DOHH2 (cell line): ENCODE results near the gene ADIPOR2.

Experiments used
- H3F3A ChIP-seq: fragments of 200-600 bp; sonication (generic), shearing (Covaris generic); 2 replicates; pipeline ENCODE4 v1.6.0; 2016; ENCODE audit warnings: antibody characterized with exemption, mild to moderate bottlenecking; ENCODE audit not compliant: control insufficient read depth, insufficient read depth
- H3K27ac ChIP-seq: fragments of 200-600 bp; sonication (generic); 2 replicates; pipeline ENCODE4 v1.5.1; 2014; ENCODE audit warnings: low read depth, mild to moderate bottlenecking, low read length, moderate library complexity
- H3K27me3 ChIP-seq: fragments of 200-600 bp; sonication (generic); 2 replicates; pipeline ENCODE4 v1.6.1; 2014; ENCODE audit warnings: mild to moderate bottlenecking, low read length, mixed read lengths; ENCODE audit not compliant: control insufficient read depth
- H3K36me3 ChIP-seq: fragments of 200-600 bp; sonication (generic); 2 replicates; pipeline ENCODE4 v1.6.1; 2014; ENCODE audit warnings: mild to moderate bottlenecking, low read length, moderate library complexity, mixed read lengths; ENCODE audit not compliant: control insufficient read depth
- H3K4me1 ChIP-seq: fragments of 200-600 bp; sonication (generic); 2 replicates; pipeline ENCODE4 v1.6.1; 2014; ENCODE audit warnings: mild to moderate bottlenecking, low read length, mixed read lengths; ENCODE audit not compliant: control insufficient read depth
- H3K4me2 ChIP-seq: fragments of 200-600 bp; sonication (generic); 2 replicates; pipeline ENCODE4 v1.6.0; 2014; ENCODE audit warnings: mild to moderate bottlenecking, low read length, moderate library complexity
- H3K4me3 ChIP-seq: fragments of 200-600 bp; sonication (generic); 2 replicates; pipeline ENCODE4 v1.5.1; 2014; ENCODE audit warnings: mild to moderate bottlenecking, low read length, mixed read lengths
- H3K79me2 ChIP-seq: fragments of 200-600 bp; sonication (generic); 2 replicates; pipeline ENCODE4 v1.6.1; 2014; ENCODE audit warnings: mild to moderate bottlenecking, low read length, mixed read lengths; ENCODE audit not compliant: control insufficient read depth
- H3K9me2 ChIP-seq: fragments of 200-600 bp; sonication (generic); replicated peaks from 2 replicates; pipeline ENCODE4 v1.6.1; 2014; ENCODE audit warnings: mild to moderate bottlenecking, low read length, mixed read lengths; ENCODE audit not compliant: control insufficient read depth
- H3K9me3 ChIP-seq: fragments of 200-600 bp; sonication (generic); 2 replicates; pipeline ENCODE4 v1.6.1; 2014; ENCODE audit warnings: antibody characterized with exemption, low read length, mixed read lengths; ENCODE audit not compliant: control insufficient read depth, insufficient read depth
- H4K20me1 ChIP-seq: fragments of 200-600 bp; sonication (generic); 2 replicates; pipeline ENCODE4 v1.6.0; 2014; ENCODE audit warnings: low read depth, mild to moderate bottlenecking, antibody characterized with exemption, low read length, moderate library complexity; ENCODE audit not compliant: control insufficient read depth, insufficient read depth
- EZH2phosphoT487 ChIP-seq: fragments of 200-600 bp; sonication (generic); IDR thresholded peaks from 2 replicates; pipeline ENCODE4 v1.6.1; 2017; ENCODE audit warnings: borderline replicate concordance, mild to moderate bottlenecking, antibody characterized with exemption, low read length, moderate library complexity, mixed read lengths
- TF ChIP-seq, protein P1 (sequence below): fragments of 200-600 bp; sonication (generic); IDR thresholded peaks from one replicate; pipeline ENCODE4 v1.5.1; 2014; ENCODE audit warnings: antibody characterized with exemption, mild to moderate bottlenecking, low read depth, low read length; ENCODE audit not compliant: poor library complexity, severe bottlenecking

The ADIPOR2 gene

DNA sequence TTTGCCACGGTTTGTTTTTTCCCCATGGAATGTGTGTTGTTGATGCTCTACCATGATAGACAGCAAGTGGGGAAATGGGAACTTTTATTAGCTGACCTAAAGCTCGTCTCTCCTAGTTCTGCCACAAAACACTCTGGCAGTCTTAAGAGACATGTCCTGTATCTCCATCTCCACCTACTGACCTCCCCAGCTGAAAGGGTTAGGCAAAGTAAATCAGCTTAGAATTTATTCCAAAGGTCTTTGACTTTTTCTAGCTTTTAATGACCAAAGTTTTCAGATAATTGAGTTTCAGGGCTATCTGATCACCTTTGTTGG is 9.4 kb upstream of the ADIPOR2 start:
- Histone ChIP-seq H3K4me3 (no peak overlapping the region), H3K27me3 (peaks cover 2% of the 10 kb centered on the region), H3K27ac (no peak overlapping the region), H3K79me2 (no peaks in the 10 kb centered on the region), H4K20me1 (no peaks in the 10 kb centered on the region), H3K4me1 (no peaks in the 10 kb centered on the region), H3K9me2 (no peaks in the 10 kb centered on the region), H3F3A (no peaks in the 10 kb centered on the region), H3K36me3 (no peaks in the 10 kb centered on the region), H3K4me2 (no peak overlapping the region), H3K9me3 (no peaks in the 10 kb centered on the region)
- no peak for TF ChIP-seq EZH2phosphoT487
- TF ChIP-seq, protein P1, sequence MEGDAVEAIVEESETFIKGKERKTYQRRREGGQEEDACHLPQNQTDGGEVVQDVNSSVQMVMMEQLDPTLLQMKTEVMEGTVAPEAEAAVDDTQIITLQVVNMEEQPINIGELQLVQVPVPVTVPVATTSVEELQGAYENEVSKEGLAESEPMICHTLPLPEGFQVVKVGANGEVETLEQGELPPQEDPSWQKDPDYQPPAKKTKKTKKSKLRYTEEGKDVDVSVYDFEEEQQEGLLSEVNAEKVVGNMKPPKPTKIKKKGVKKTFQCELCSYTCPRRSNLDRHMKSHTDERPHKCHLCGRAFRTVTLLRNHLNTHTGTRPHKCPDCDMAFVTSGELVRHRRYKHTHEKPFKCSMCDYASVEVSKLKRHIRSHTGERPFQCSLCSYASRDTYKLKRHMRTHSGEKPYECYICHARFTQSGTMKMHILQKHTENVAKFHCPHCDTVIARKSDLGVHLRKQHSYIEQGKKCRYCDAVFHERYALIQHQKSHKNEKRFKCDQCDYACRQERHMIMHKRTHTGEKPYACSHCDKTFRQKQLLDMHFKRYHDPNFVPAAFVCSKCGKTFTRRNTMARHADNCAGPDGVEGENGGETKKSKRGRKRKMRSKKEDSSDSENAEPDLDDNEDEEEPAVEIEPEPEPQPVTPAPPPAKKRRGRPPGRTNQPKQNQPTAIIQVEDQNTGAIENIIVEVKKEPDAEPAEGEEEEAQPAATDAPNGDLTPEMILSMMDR, result no peak

DNA sequence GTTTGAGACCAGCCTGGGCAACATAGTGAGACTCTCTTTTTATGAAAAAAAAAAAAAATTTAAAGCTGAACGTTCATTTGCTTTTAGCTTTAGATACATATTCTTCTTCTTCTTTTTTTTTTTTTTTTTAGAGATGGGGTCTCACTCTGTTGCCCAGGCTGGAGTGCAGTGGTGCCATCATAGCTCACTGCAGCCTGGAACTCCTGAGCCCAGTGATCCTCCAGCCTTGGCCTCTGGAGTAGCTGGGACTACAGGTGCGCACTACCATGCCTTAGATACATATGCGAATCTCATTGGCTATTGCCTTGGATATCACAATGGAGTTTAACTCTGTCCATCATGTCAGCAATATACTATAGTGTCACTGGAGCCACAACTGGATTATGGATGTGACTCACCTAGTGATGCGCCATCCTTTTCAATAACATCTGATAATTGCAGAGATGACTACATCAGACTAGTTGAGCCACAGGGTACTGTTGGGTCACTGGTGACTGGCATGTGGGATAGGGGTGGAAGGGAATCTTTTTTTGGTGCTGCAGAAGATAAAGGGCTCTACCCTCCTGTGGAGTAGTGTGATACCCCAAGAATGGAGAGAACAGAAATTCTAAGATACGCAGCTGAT is 2.7 kb upstream of the ADIPOR2 start:
- TF ChIP-seq, protein P1, result no peak
- no peak for TF ChIP-seq EZH2phosphoT487
- H3K4me3 ChIP-seq, result no peak overlapping the region
- H3K27me3 ChIP-seq, result no peaks in the 10 kb centered on the region; the same call in 1 of the 2 replicates
- H3K9me2 ChIP-seq, result no peaks in the 10 kb centered on the region
- H4K20me1 ChIP-seq, result peaks cover 10% of the 10 kb centered on the region; the same call in 1 of the 2 replicates
- H3K4me1 ChIP-seq, result peaks cover 18% of the 10 kb centered on the region
- H3K4me2 ChIP-seq, result no peak overlapping the region
- peaks cover 7% of the 10 kb centered on the region for H3K36me3 ChIP-seq
- H3K9me3 ChIP-seq, result no peaks in the 10 kb centered on the region
- H3F3A ChIP-seq, result peaks cover 4% of the 10 kb centered on the region
- H3K79me2 ChIP-seq, result peaks cover 26% of the 10 kb centered on the region
- H3K27ac ChIP-seq, result no peak overlapping the region

DNA sequence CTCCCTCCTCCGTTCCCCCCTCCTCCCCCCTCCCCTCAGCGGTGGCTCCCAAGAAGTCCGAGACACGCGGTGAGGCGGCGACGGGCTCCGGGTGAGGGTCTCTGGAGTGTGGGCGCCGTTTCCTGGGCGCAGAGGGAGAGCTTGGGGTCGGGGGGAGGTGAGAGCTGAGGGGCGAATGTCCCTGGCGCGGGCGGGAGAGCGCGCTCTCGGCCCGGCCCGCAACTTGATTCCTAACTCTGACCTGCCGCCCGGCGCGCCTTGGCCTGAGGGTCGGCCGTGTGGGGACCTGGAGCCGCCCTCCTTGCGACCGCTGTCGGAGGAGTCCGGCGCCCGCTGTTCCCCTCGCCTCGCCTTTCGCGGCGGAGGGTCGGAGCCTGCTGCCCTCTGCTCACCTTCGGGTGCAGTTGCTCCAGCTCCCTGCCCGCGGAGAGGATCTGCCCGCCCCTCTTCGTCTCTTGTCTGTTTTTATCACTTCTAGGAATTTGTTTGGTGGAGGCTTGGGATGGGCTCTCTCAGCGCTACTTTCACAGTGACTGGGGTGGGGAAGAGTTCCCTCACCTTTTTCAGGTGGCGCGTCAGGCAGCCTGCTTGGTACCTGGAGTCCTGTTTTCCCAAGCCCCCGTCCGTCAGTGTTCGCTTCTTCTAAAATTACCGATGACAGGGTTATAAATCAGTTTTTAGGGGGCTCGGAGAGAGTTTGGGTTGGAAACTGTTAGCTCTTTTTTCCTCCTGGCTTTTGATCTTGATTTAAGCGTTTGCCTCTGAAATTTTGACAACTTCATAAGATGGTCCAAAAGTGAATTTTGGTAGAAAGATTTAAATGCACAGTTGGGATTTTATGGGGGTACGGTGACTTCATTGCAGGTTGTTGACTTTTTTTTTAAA is 495 bp downstream of the ADIPOR2 start:
- H3K9me3 ChIP-seq, result no peaks in the 10 kb centered on the region
- H3K27ac ChIP-seq, result peak overlapping the region; percentile 87
- H3K4me3 ChIP-seq, result peak overlapping the region; percentile 97
- no peaks in the 10 kb centered on the region for H3K9me2 ChIP-seq
- no peak for TF ChIP-seq EZH2phosphoT487
- TF ChIP-seq, protein P1, result peak; percentile 5
- H4K20me1 ChIP-seq, result peaks cover 23% of the 10 kb centered on the region; the same call in 1 of the 2 replicates
- peaks cover 57% of the 10 kb centered on the region for H3K79me2 ChIP-seq
- H3K36me3 ChIP-seq, result peaks cover 28% of the 10 kb centered on the region
- H3F3A ChIP-seq, result peaks cover 4% of the 10 kb centered on the region
- peaks cover 29% of the 10 kb centered on the region for H3K4me1 ChIP-seq
- H3K27me3 ChIP-seq, result no peaks in the 10 kb centered on the region
- H3K4me2 ChIP-seq, result peak overlapping the region; percentile 88
